ENCODE measurements around the gene SUCLA2.

DNA sequence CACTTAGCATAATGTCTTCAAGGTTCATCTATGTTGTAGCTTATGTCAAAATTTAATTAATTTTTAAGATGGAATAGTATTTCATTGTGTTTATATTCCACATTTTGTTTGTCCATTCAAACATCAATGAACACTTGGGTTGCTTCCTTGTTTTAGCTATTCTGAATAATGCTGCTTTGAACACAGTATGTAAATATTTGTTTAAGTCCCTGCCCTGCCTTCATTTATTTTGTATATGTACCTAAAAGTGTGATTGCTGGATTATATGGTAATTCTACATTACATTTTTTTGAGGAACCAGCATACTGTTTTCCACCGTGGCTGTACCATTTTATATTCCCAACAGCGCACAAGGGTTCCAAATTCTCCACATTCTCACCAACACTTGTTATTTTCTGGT, 17.6 kb upstream of the SUCLA2 start:
- peak; percentile 5 for TF ChIP-seq POLR2AphosphoS5 (IDR thresholded peaks at IDR 0.05)
- TF ChIP-seq, protein P1, sequence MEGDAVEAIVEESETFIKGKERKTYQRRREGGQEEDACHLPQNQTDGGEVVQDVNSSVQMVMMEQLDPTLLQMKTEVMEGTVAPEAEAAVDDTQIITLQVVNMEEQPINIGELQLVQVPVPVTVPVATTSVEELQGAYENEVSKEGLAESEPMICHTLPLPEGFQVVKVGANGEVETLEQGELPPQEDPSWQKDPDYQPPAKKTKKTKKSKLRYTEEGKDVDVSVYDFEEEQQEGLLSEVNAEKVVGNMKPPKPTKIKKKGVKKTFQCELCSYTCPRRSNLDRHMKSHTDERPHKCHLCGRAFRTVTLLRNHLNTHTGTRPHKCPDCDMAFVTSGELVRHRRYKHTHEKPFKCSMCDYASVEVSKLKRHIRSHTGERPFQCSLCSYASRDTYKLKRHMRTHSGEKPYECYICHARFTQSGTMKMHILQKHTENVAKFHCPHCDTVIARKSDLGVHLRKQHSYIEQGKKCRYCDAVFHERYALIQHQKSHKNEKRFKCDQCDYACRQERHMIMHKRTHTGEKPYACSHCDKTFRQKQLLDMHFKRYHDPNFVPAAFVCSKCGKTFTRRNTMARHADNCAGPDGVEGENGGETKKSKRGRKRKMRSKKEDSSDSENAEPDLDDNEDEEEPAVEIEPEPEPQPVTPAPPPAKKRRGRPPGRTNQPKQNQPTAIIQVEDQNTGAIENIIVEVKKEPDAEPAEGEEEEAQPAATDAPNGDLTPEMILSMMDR (IDR thresholded peaks at IDR 0.05), result no peak
